NCI-H446 (cell line): ENCODE measurements around the gene GRM8.
A peak's percentile ranks its signal among the peaks of the same experiment; 100 is the strongest.

Experiments used
- DNase-seq, 2 experiments: peaks; one replicate each; lab custom pipeline; 2025; lab: John Stamatoyannopoulos, UW

Gene GRM8

DNA sequence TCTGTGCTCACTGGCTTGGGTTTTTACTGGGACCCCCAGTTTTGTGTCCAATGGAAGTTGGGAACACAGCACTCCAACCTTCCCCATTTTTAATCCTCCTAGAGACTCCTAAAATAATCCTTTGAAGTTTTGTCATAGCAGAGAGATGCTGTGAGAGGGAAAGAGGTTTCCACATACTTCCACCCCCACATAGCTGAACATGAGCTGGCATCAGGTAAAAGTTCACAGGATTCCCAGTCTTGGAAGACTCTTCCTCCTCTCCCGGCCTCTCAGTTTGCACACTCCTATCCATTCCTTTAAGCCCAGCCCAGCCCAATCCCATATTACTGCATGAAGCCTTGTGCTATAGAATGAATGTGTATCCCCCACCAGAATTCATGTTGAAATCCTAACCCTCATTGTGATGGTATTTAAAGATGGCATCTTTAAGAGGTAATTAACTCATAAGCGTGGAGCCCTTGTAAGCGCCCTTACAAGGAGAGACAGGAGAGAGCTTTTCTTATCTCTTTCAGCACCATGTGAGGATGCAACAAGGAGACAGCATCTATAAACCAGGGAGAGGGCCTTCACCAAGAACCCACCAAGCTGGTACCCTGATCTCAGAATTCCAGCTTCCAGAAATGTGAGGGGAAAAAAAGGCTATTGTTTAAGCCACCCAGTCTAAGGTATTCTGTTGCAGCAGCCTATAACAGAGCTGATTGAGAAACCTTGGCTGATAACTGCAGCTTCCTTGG, 22.4 kb downstream of the GRM8 start:
- no peak for DNase-seq

DNA sequence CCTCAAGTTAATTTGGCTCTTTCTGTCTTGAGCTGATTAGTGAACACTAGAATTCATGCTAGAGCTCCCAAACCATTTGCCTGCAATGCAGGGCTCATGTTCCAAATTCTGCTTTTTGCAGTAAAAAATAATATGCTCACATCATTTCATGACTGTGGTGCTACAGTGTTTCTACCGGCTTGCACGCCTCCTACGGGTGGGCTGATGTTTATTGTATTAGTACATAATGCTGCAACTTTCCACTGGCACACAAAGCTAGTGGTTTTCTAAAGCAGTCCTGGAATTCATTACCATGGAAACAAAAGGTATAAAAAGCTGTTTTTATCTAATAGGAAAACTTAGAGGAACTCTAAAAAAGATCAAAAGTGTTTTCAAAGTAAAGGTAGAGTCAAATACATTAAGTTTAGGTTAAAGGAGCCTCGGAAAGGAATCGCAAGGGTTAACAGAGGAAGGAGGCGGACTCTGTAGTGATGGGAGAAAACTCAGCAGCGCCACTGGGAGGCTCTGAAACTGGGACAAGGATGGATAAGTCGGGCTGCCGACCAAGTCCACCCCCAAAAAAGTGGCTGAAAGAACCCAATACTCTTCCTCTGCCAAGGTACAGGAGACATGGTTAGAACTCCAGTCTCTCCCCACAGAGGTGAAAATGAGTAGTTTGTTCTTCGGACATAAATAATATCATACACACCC, 25.9 kb downstream of the GRM8 start:
- no peak for DNase-seq

DNA sequence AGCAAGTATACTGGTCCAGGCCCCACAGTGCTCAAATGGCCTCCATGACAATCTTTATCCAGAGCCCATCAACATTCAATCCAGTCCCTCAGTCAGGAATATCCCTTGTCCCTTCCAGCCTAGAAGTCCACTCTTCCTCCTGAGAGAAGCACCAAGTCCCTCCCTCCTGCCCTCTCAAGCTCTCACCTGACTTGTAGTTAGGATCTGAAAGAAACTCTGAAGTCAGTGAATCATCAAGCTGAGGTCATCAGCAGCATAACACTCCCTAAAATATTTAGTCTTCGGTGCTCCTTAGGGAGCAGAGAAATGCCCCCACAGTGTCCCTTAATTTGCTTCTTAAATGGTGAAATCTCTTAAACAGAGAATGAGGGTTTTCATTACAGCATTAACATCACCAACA, 31.0 kb downstream of the GRM8 start:
- no peak for DNase-seq

DNA sequence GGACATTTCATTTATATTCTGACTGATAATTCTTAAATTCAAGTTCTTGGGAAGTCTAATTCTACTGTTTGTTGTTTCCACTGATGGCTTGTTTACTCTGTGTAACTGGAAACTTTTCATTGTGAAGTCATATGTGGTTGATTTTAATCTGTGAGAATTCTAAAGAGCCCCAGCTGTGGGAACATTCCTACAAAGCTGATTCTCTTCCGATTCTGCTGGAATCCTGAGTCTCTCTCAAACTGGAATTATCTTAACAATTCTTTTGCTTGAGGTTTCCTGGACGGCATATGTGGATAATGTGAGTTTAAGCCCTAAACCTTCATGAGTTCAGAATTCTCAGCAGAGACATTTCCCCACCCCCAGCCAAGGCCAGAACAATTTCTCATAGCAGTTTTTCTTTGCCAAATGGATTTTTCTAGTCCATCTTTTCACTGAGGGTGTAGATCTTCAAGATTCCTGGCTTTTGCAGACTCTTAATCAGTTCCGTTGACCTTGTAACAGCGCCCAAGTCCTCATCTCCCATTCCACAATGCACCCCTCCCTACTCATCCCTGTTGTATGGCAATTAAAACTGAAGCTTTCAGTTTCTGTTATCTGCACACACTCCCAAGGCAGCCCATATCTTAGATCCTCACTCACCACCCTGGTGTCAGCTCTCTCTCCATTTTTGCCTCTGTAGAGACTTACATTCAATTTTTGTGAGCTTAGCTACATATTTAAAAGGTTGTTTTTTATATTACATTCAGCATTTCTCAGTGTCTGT, 37.6 kb downstream of the GRM8 start:
- no peak for DNase-seq

DNA sequence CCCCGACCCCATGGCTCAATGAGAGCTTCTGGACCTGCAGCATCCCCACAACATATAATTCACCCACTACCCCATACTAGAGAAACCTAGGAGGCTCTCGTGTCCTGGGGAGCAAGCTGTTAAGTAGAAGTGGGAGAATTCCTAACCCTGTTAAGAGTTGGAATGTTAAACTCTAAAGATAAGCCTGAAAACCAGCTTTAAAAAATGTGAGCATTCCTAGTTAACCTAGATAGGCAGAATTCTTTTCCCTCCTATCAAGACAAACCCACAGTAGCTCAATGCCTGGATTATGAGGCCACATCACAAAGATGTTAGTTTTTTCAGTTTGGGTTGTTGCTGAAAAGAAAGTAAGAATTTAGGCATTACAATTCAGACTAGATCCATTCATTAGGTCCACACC, 42.9 kb downstream of the GRM8 start:
- no peak for DNase-seq

DNA sequence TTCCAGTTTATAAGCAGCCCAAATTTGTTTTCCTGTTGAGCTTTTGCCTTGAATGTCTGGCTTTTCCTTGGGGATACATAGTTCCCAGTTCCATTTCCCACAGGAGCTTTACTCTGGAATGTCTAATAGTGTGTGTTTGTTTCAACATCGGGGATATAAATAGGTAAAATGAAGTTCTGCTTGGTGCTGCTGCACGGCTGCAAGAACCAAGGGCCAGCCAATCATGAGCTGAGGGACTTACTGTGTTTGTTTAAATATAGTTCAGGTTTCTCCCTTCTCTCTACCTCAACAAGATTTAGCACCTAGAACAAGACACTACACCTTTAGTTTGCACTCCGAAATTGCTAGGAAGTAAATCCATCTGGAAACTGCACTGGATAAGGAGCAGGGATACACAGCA, 43.9 kb downstream of the GRM8 start:
- no peak for DNase-seq

DNA sequence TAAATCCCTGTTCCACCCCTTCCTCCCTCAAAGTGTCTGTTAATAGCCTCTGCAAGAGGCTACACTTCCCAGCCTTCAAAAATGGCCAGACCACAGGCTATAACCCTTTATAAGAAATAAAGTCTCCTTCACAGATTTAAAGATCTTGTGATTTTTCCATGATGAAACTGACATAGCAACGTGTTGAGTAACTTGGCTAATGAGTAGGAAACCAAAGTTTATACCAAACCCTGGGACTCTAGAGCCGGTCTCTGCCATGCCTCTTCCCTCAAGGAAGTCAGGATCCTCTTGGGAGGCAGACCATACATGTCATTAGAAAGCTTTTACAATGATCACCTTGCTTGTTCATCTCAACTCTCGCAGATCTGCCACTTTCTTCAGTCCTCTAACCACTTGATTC, 44.4 kb downstream of the GRM8 start:
- no peak for DNase-seq

DNA sequence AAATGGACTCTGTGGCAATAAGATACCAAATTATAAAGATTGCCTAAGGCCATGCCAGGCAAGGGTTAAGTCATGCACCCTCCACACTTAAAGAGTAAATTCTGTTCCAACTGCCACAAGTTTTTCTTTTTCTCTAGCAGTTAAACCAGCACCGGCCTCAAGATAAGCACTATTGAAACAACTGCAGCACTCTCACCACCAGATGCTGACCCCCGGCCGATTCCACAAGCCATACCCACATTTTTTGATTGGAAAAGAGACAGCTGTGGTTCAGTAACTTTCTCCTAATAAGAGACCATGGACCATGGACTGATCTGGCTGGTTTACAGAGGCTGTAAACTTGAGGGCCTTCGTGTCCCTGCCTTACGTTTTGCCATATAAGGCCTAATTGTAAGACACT, 44.9 kb downstream of the GRM8 start:
- DNase-seq = no peak

DNA sequence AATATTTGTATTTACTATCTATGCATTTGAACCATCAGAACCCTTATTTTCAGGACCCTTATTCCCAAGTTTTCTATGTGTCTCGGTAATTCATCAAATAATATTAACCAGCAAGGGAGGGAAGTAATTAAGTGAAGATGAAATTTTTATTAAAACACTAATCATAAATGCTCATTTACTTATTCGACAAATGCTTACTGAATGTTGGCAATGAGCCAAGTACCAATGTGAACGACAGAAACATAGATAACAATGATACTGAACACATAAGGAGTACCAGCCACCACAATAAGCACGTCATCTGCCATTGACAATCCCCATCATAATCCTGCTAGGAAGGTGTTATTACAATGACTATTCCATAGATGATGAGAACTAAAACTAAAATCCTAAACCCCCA, 45.5 kb downstream of the GRM8 start:
- no peak for DNase-seq

DNA sequence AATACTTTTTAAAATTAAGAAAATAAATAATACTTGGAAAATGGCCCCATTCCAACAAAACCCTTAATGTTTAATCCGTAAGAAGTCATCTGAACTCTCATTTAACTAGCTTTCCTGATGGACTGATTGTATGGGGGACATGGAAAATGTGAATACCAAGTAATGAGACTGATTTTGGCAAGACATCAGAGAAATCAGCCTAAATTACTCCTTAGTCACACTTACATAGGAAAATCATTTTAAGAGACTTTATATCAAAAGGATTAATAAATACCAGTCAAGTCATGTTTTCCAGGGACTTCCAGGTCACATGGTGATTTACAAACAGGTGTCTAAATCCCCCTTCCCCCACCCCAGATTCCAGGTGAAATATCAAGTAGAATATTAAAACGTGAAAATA, 58.2 kb downstream of the GRM8 start:
- no peak for DNase-seq

DNA sequence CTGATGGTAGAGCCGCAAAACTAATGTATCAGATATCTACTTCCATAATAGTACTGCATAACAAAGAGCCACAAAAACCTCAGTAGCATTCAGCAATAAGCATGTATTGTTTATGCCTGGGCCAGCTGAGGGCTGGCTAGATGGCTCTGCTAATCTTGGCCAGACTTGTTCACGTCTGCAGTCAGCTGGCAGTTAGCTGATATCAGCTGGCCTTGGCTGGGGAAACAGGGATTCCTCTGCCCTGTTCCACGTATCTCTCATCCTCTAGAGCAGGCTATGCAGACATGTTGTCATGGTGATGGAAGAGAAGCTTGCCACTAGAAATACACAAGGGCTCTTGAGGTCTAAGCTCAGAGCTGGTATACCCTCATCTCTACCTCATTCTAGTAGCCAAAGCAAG, 62.9 kb downstream of the GRM8 start:
- no peak for DNase-seq

DNA sequence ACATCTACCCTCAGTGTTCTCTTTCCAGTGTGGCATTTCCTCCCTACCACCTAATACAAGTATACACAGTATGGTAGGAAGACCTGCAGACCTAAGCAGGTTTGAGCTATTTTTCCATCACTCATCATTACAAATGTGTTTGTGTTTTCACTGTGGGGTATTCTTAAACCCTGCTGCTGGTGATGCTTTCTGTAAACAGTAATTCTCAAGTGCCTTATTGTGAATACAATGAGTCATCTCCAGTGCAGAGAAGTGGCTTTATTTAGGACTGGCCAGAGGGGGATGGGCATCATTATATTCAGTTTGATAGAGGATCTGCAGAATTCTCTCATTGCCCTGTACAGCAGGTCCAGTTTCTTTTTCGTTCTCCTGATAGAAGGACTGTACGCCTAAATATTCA, 63.7 kb downstream of the GRM8 start:
- no peak for DNase-seq

DNA sequence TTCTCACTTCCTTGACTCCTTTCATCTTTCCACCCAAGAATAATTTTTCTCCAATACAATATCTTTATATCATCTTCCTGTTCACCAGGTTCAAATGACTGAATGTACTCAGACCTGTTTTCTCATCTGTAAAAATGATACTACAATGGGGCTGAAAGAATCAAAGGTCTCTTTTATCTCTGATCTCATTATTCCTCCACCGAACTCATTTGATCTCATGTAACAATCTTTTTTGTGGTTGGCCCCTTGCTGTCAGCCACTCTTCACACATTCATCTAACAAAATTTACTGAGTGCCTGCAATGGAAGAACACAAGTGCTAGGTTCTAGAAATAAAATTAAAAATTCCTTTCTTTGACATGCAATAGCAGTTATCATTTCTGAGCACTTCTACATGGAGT, 65.0 kb downstream of the GRM8 start:
- DNase-seq = no peak

DNA sequence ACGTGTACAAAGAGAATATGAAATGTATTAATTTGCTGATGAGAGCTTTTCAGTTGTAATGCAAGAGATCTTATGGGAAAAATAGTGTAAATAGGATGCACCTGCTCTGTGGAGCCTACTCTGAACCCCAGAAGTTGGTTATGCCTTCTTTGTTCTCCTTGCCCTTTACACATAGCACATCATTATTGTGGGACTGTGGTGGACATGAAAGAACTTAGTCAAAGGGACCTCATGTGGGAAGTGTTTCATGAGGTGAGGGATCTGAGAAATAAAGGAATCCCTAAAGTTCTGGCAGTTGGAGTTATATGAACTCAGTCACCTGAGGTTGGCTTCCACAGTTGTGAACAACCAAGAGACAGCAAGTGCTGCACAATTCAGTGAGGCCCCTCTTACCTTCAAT, 66.1 kb downstream of the GRM8 start:
- DNase-seq = no peak

DNA sequence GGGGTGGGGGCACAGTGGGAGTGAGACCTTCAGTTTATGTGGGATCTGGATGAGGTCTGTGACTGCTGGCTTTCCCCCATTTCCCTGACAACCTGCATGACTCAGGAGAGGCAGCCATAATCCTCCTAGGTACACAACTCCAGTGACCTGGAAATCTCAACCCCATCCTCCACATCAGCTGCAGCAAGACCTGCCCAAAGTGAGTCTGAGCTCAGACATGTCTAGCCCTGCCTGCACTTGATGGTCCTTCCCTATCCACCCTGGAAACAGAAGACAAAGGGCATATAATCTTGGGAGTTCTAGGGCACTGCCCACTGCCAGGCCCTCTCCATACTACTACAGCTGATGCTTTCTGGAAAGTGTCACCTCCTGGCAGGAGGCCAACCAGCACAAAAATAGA, 75.6 kb downstream of the GRM8 start:
- no peak for DNase-seq

DNA sequence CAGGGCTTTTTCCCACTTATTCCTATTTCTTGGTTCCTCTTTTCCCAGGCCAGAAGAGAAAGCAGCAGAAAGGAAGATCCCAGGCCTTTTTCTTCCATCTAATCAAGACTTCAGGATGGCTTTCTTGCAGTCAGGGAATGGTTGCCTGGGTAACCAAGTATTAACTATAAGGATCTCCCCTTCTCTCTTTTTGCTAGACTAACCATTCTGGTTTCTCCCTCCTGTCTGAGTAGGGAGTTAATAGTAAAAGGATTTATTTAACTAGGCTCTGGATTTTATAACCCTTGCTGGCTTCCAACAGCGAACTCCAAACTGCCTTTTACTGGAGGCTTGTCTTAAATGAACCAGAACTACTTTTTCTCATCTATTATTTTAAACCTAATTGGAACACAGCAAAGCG, 90.4 kb downstream of the GRM8 start:
- no peak for DNase-seq

DNA sequence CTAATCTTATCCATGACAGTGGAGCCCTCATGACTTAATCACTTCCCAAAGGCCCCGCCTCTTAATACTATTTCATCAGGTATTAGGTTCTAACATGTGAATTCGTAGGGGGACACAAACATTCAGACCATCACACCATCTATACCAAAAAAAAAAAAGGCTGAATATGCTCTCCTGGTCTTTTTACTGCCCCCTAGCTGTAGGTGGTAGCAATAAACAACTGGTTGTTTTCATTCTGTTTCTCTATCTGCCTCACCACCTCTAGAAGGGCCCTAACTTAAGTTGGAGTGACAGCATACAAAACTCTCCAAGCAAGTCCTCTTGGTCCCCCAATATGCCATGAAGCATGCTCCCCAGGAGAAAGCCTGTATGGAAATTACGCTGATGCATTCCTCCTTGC, 94.1 kb downstream of the GRM8 start:
- peak in 1 of 2 experiments; percentile 0 for DNase-seq

DNA sequence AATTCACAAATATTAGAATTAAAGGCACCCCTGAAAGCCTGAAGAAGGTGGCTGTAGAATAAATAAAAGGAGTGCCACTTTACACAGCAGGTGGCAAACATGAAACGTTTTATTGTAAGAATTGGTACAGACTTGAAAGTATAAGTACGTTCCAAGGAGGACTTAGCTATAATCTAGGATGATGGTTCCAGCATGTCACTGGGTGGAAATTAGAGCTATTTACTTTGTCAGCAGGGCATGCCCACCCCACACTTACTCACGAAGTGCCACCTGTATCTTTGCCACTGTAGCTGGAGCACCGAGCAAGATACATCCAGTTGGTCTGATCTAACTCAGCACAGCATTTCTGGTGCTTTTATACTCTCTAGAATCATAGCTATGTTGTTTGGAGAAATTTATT, 97.8 kb downstream of the GRM8 start:
- DNase-seq = no peak

DNA sequence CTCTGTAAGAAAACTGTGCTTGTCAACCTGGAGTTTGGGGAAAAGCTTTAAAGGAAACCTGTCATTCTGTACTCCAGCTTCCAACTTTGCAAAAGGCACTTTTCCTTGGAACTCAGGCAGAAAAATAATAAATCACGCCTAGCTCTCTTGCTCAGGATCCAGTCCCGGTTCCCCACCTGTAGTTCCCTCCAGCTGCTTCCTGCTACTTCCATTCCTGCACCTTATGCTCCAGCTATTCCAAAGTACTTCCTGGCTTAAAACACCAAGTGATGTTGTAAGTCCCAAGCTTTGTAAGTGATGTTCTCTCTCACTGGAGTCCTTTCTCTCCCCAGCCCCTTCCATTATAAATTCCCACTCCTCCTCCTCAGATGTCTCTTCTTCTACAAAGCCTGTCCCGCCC, 98.6 kb downstream of the GRM8 start:
- no peak for DNase-seq

DNA sequence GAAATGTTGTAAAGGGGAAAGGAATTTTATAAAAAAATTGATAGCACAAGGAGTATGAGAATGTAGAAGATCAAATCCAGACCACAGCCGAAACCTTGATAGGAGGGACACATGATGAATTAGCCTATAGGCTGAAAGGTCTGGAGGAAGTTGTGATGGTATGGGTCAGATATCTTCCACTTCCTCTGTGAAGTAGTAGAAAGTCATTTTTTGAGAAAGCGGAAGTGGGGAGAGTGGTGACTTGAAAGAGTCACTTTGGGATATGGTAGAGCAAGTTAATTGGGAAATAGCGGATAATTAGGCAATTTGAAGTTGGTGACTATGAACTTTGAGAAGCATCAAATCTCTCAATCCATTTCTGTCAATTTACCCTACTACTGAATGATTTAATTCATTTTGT, 99.4 kb downstream of the GRM8 start:
- DNase-seq = no peak

DNA sequence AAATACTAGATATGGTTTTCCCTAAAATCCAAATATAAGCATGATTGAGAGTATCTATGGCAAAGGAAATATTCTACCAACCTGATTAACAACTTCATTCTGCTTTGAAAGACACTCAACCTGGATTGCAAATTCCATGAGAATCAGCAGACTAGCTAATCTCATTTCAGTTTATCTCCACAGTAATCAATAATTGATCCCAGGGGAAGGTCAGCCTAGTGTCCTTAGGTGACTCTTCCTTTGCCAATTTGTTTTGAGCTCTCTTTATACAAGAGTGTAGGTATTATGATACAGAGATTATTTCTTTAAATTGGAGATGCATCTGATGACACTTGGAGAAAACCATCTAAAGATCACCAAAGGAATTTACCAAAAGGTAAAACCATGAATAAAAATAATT, 100.3 kb downstream of the GRM8 start:
- DNase-seq = no peak

DNA sequence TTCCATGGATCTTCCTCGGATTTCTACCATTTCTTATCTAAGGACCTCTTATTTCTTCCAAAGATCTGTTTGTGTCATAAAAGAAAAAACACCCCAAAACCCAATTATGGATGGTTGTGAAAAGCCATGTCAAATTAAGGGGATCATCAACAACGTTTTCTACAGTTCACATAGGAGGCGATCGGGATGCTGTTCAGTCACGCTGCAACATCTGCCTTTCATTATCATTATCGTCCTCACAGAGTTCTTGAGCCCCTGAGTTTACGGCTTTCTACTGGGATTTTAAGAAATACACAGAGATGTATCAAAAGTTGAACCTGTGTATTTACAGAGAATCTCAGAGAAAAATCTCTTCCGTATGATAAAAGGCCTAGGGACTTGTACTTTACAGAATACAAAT, 101.4 kb downstream of the GRM8 start:
- no peak for DNase-seq

DNA sequence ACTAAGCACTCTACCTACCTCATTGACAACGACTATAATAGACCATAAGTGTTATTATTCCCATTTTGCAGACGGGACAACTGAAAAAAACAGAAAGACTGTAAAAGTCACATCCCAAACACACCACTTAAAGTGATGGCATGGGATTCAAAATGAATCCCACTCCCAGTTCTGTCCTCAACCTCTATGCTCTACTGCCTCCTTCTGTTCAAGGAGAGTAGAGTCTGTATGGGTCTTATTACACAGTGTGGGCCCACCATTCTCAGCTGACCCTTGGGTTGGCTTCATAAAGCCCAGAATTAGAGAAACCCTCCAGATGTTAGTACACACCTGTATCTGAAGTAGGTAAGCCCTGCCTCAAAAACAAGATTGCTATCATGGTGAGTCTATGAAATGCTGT, 102.2 kb downstream of the GRM8 start:
- no peak for DNase-seq
